CD4-positive, alpha-beta T cell (primary cell): Measurements from ENCODE around the gene HAGH. TPM values are rescaled to one million over a fixed set of nuclear protein-coding genes. Genes with fewer than 3 reads are reported as not detected.
A peak's percentile ranks its signal among the peaks of the same experiment; 100 is the strongest.

Experiments
- ATAC-seq: fragments of 200-7000 bp; cut with Tn5 transposase; one replicate; pipeline ENCODE4 v1.10.0; 2022; ENCODE audit warnings: mild to moderate bottlenecking; ENCODE audit not compliant: poor library complexity
- CTCF ChIA-PET: fragments of 350-600 bp; sonication (Branson Sonifier 250); formaldehyde crosslinking; loops from one replicate; lab custom pipeline; 2021; ENCODE audit warnings: antibody characterized with exemption, inconsistent platforms; lab: Charles Lee
- POLR2A ChIA-PET: fragments of 350-600 bp; sonication (Branson Sonifier 250); formaldehyde crosslinking; loops from one replicate; lab custom pipeline; 2021; ENCODE audit warnings: antibody characterized with exemption, inconsistent platforms; lab: Charles Lee
- DNase-seq, 14 experiments: peaks; one replicate each; pipeline ENCODE4 v3.0.0-alpha.2; 2013 to 2020; ENCODE audit warnings: mixed read lengths in 2 of 14
- H3K27ac ChIP-seq, 2 donors: one replicate each; pipeline versions ENCODE4 v1.5.1 to v1.7.0; 2013; ENCODE audit warnings: low read length in 2 of 2, low read depth in 1 of 2, mild to moderate bottlenecking in 1 of 2
- H3K27me3 ChIP-seq, 2 experiments: 1 replicate in 1 of 2; 2 replicates in 1 of 2; pipeline versions ENCODE4 v1.6.1 to v1.7.0; 2013; ENCODE audit warnings: low read length in 2 of 2, control low read depth in 1 of 2, mild to moderate bottlenecking in 1 of 2, moderate library complexity in 1 of 2; ENCODE audit not compliant: insufficient read depth in 2 of 2, control insufficient read depth in 1 of 2
- H3K36me3 ChIP-seq: one replicate; pipeline ENCODE4 v1.6.1; 2013; ENCODE audit warnings: low read length, control low read depth; ENCODE audit not compliant: insufficient read depth
- H3K4me1 ChIP-seq: one replicate; pipeline ENCODE4 v1.6.1; 2013; ENCODE audit warnings: low read length, control low read depth; ENCODE audit not compliant: insufficient read depth
- H3K4me3 ChIP-seq: one replicate; pipeline ENCODE4 v1.5.1; 2013; ENCODE audit warnings: mild to moderate bottlenecking, low read length, moderate library complexity
- H3K9me3 ChIP-seq, 2 experiments: 1 replicate in 1 of 2; 2 replicates in 1 of 2; pipeline versions ENCODE4 v1.6.1 to v1.7.0; 2013; ENCODE audit warnings: low read length in 2 of 2, mild to moderate bottlenecking in 2 of 2, control low read depth in 1 of 2, moderate library complexity in 1 of 2; ENCODE audit not compliant: control insufficient read depth in 1 of 2, insufficient read depth in 1 of 2
- H3K27ac Mint-ChIP-seq: one replicate; pipeline ENCODE4 v1.8.0; 2020; ENCODE audit warnings: mixed read lengths
- H3K27me3 Mint-ChIP-seq: one replicate; pipeline ENCODE4 v1.8.0; 2021; ENCODE audit warnings: mixed read lengths
- H3K36me3 Mint-ChIP-seq: one replicate; pipeline ENCODE4 v1.8.0; 2021; ENCODE audit warnings: low read depth, mixed read lengths
- H3K4me1 Mint-ChIP-seq: one replicate; pipeline ENCODE4 v1.8.0; 2021; ENCODE audit warnings: low read depth, mixed read lengths
- H3K4me3 Mint-ChIP-seq: one replicate; pipeline ENCODE4 v1.8.0; 2020; ENCODE audit warnings: mild to moderate bottlenecking, mixed read lengths
- H3K9me3 Mint-ChIP-seq: one replicate; pipeline ENCODE4 v1.8.0; 2020; ENCODE audit warnings: mixed read lengths
- intact Hi-C, 2 experiments: fragments of 100-400 bp; cut with DNase I in 1 of 2; cut with micrococcal nuclease in 1 of 2; formaldehyde crosslinking; loops; one replicate each; pipeline versions ENCODE4 v1.15.1 to v1.9.0; 2023 to 2025; cut with DNase I, micrococcal nuclease
- total RNA-seq, 174 experiments: library from RNA in 2 of 174; stranded (reverse) in 2 of 174; gene quantifications; one replicate each; pipeline ENCODE4 v1.2.3 and lab custom pipeline; 2021 to 2026
- TF ChIP-seq, protein P1 (sequence below): fragments of 200-600 bp; IDR thresholded peaks from one replicate; pipeline ENCODE4 v1.8.0; 2022; ENCODE audit warnings: antibody characterized with exemption, mild to moderate bottlenecking

Gene HAGH
- total RNA-seq, 2 experiments from 2014 or later = 20.9 to 22.7 TPM

DNA sequence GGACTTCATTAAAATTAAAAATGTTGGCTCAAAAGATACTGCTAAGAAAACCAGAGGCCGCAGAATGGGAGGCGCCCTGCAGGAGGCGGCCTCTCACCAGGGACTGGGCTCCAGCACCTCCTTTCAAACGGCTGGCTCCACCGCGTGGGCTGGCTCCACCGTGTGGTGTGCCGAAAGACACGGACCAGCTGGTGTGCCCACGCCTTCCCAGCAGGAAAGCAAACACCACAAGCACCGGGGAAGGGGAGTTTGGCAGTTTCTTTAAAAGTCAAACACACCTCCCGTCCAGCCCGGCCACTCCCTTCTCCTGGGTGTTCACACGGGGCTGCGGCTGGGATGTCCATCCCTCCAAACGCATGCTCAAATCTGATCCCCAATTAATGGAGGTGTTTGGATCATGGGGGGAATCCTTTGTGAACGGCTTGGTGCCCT lies 13.9 kb downstream of the HAGH start:
- peaks cover 59% of the 10 kb centered on the region for H3K36me3 ChIP-seq
- TF ChIP-seq, protein P1, sequence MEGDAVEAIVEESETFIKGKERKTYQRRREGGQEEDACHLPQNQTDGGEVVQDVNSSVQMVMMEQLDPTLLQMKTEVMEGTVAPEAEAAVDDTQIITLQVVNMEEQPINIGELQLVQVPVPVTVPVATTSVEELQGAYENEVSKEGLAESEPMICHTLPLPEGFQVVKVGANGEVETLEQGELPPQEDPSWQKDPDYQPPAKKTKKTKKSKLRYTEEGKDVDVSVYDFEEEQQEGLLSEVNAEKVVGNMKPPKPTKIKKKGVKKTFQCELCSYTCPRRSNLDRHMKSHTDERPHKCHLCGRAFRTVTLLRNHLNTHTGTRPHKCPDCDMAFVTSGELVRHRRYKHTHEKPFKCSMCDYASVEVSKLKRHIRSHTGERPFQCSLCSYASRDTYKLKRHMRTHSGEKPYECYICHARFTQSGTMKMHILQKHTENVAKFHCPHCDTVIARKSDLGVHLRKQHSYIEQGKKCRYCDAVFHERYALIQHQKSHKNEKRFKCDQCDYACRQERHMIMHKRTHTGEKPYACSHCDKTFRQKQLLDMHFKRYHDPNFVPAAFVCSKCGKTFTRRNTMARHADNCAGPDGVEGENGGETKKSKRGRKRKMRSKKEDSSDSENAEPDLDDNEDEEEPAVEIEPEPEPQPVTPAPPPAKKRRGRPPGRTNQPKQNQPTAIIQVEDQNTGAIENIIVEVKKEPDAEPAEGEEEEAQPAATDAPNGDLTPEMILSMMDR = peak; percentile 58
- DNase-seq = peak; percentile 27 to 76 (median 49)
- H3K9me3 ChIP-seq = no peaks in the 10 kb centered on the region
- Mint-ChIP-seq H3K36me3 (peaks cover 42% of the 10 kb centered on the region), H3K4me1 (peaks cover 6% of the 10 kb centered on the region), H3K4me3 (no peak overlapping the region), H3K27ac (no peak overlapping the region), H3K27me3 (no peaks in the 10 kb centered on the region), H3K9me3 (no peaks in the 10 kb centered on the region)
- intact Hi-C loops = loop anchor here (1.0 to 2.0 kb wide), 2 partner anchors 116 to 117 kb away; no protein-coding TSS in a partner anchor
- H3K4me3 ChIP-seq = no peak overlapping the region
- no peak overlapping the region for H3K27ac ChIP-seq
- peak; percentile 98 for ATAC-seq
- peaks cover 3% of the 10 kb centered on the region for H3K4me1 ChIP-seq
- no peaks in the 10 kb centered on the region for H3K27me3 ChIP-seq
- ChIA-PET CTCF (interaction anchor here (0.6 to 1.0 kb wide), 6 partner anchors 10 to 115 kb away, joined by 3 to 6 read pairs (median 3); partner anchors contain the start of genes EME2, FAHD1, HAGH and NUBP2), POLR2A (interaction anchor here (0.6 kb wide), 1 partner anchor 14 kb away, joined by 4 read pairs; no protein-coding TSS in a partner anchor)

DNA sequence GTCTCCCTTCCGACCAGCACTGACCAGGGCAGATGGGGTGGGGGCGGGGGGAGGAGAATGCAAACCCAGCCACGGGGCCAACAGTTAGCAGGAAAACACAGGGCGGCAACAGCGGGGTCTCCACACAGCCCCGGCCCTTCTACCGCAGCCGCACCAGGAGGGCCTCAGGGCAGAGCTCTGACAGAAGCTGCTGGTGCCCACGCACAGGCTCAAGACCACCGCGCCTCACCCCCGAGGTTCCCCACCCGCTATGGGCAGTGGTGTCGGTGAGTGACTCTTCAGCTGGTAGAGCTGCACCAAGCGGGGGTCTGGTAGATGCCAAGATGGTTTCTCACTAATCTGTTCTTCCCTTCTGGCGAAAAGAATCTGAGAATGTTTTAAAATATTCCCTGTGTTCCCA lies 16.1 kb downstream of the HAGH start:
- intact Hi-C loops = no loop called here
- H3K27ac Mint-ChIP-seq = no peak overlapping the region
- ATAC-seq = no peak
- Histone ChIP-seq H3K27me3 (no peaks in the 10 kb centered on the region), H3K36me3 (peaks cover 50% of the 10 kb centered on the region), H3K9me3 (peaks cover 0 to 5% of the 10 kb centered on the region in 2 experiments), H3K4me1 (peaks cover 3% of the 10 kb centered on the region), H3K4me3 (no peak overlapping the region), H3K27ac (no peak overlapping the region)
- no peaks in the 10 kb centered on the region for H3K9me3 Mint-ChIP-seq
- H3K27me3 Mint-ChIP-seq = no peaks in the 10 kb centered on the region
- peaks cover 55% of the 10 kb centered on the region for H3K36me3 Mint-ChIP-seq
- ChIA-PET CTCF (no interaction called here), POLR2A (interaction anchor here (1.5 kb wide), 1 partner anchor 28 kb away, joined by 3 read pairs; the partner anchor contains the start of genes NUBP2 and SPSB3)
- TF ChIP-seq, protein P1 = no peak
- no peak for DNase-seq
- H3K4me1 Mint-ChIP-seq = peaks cover 6% of the 10 kb centered on the region
- H3K4me3 Mint-ChIP-seq = no peak overlapping the region

DNA sequence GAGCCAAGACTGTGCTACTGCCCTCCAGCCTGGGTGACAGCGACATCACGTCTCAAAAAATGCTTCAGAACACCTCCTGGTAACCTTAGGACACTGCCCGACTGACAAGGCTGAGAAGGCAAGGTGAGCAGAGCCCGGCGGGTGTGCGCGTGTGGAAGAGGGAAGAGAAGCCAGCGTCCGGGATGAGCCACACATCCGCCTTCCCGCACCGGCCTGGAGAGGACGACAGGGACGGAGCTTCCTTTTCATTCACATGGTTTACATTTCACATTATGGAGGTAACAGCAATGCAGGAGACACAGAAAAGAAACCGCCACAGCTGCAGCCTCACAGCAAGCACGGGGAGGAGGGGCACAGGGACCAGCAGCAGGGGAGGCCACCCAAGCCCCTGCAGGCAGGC lies 16.5 kb downstream of the HAGH start:
- no peak overlapping the region for H3K27ac Mint-ChIP-seq
- Histone ChIP-seq H3K9me3 (peaks cover 0 to 5% of the 10 kb centered on the region in 2 experiments), H3K4me3 (no peak overlapping the region), H3K4me1 (peaks cover 3% of the 10 kb centered on the region), H3K27ac (no peak overlapping the region), H3K36me3 (peaks cover 49% of the 10 kb centered on the region), H3K27me3 (no peaks in the 10 kb centered on the region)
- ChIA-PET CTCF (no interaction called here), POLR2A (interaction anchor here (1.5 kb wide), 1 partner anchor 27 kb away, joined by 3 read pairs; the partner anchor contains the start of genes NUBP2 and SPSB3)
- H3K36me3 Mint-ChIP-seq = peaks cover 55% of the 10 kb centered on the region
- TF ChIP-seq, protein P1 = no peak
- peaks cover 6% of the 10 kb centered on the region for H3K4me1 Mint-ChIP-seq
- no peak overlapping the region for H3K4me3 Mint-ChIP-seq
- H3K27me3 Mint-ChIP-seq = no peaks in the 10 kb centered on the region
- H3K9me3 Mint-ChIP-seq = no peaks in the 10 kb centered on the region
- DNase-seq = no peak
- intact Hi-C loops = no loop called here
- ATAC-seq = no peak
